Pancreas (tissue), 10 donors: ENCODE data around the gene S100A3. TPM values are rescaled to one million over a fixed set of nuclear protein-coding genes. Genes with fewer than 3 reads are reported as not detected.
"Not testable (repeated sequence)": the region's sequence is repeated elsewhere in the genome, so short reads cannot be mapped to it uniquely, and the experiment has no call there.

Experiments used
- ATAC-seq, 4 donors: fragments of 200-7000 bp; cut with Tn5 transposase; one replicate each; pipeline versions ENCODE4 v1.8.0 to v1.9.1; 2020; ENCODE audit warnings: mild to moderate bottlenecking in 4 of 4, moderate library complexity in 4 of 4
- DNase-seq, 6 donors: peaks; one replicate each; pipeline ENCODE4 v3.0.0-alpha.2; 2020
- FAIRE-seq: peaks from 2 replicates; lab custom pipeline; 2012; peaks lifted over from hg19 to GRCh38; lab: Jason Lieb, UNC
- H3K27ac ChIP-seq, 4 donors: fragments of 200-600 bp; sonication (generic); 1 replicate in 3 of 4; 2 replicates in 1 of 4; pipeline versions ENCODE4 v1.5.0 to v1.8.0; 2020
- H3K27me3 ChIP-seq, 4 donors: fragments of 200-600 bp; one replicate each; pipeline ENCODE4 v1.8.0; 2021
- H3K36me3 ChIP-seq, 3 donors: fragments of 200-600 bp; sonication (generic) in 1 of 3; one replicate each; pipeline versions ENCODE4 v1.5.0 to v1.8.0; 2020 to 2021
- H3K4me1 ChIP-seq, 3 donors: fragments of 200-600 bp; one replicate each; pipeline ENCODE4 v1.8.0; 2021
- H3K4me3 ChIP-seq, 4 donors: fragments of 200-600 bp; sonication (generic) in 2 of 4; one replicate each; pipeline versions ENCODE4 v1.5.0 to v1.8.0; 2020 to 2021
- H3K9me3 ChIP-seq, 4 donors: fragments of 200-600 bp; one replicate each; pipeline ENCODE4 v1.8.0; 2021
- WGBS, 2 donors: extraction: QIAGEN DNeasy Blood & Tissue Kit; methylation state at CpG; one replicate each; pipeline ENCODE4 v1.1.7; 2013; 5-methylcytosine and 5-hydroxymethylcytosine counted together
- intact Hi-C, 3 donors: fragments of 100-400 bp; cut with DNase I; formaldehyde crosslinking; loops; one replicate each; pipeline versions ENCODE4 v1.11.1 to v1.14.2; 2022
- polyA plus RNA-seq, 2 donors: library from polyadenylated mRNA; stranded (reverse); fragments of 200-250 nt; gene quantifications; one replicate each; pipeline ENCODE4 v1.2.3, GENCODE V29; 2013
- total RNA-seq, 6 donors: library from RNA; stranded (reverse); fragmentation: NEBNext Ultra II Directional in 4 of 6; extraction: Animal tissue kit (Norgen Biotek cat#: 25700) in 4 of 6; gene quantifications; one replicate each; pipeline versions ENCODE4 v1.2.1 to v1.2.4, GENCODE V29; 2021 to 2023
- TF ChIP-seq, protein P1 (sequence below), 4 donors: fragments of 200-600 bp; sonication (generic) in 3 of 4; IDR thresholded peaks; one replicate each; pipeline versions ENCODE4 v1.5.0 to v1.8.0; 2021; ENCODE audit warnings: antibody characterized with exemption in 4 of 4
- donor health status: healthy with polysubstance abuse.
- donor health status: DM: no; HTN: no; CAD: no; lungs with moderate emphysema.
- donor health status: DM: no; HTN: no; CAD: no.
- donor health status: control.
- donor health status: control.
- donor health status: Bipolar disorder and iron deficiency.
- donor health status: DM: yes; HTN: yes; CAD: no.
- donor health status: DM: no; HTN: no; CAD: no.
- donor health status: DM: no; HTN: no; CAD: no.
- donor health status: DM: yes; HTN: yes; CAD: no.

The S100A3 gene
- total and polyA plus RNA-seq, 8 donors: 0.20 to 1.1 (median 0.66) TPM; not detected in 3

DNA sequence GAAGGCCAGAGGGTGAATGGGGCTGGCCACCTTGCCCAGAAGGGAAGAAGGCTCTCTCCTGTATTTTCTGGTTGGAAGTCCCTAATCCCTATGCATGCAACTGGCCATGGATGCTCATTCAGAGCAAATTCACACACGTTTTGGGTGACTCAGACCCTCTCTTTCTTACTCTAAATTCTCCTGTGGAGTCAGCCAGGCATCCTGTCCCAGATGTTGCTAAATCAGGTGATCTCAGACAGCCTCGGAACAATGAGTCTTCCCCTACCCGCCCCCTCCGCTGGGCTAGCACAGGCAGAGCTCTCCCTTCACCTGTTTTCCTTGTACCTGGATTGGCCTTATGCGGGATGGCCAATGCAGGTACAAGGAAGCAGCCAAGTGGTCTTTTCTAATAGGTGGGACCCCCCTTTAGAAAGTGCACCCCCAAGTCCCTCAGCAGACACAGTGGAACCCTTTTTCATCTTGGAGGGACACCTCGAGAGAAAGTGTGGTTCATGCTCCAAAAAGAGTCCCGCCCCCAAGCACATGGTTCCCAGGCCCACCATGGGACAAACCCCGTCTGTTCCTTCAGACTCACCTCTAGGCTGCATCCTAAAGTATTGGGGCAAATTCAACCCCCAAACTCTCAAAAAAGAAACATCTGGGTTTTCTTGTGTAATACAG is 21.9 kb downstream of the S100A3 start:
- 82 to 86% methylated on average over 8 of the region's 8 CpGs for WGBS, 2 donors
- no peaks in the 10 kb centered on the region for H3K27me3 ChIP-seq
- TF ChIP-seq, protein P1, sequence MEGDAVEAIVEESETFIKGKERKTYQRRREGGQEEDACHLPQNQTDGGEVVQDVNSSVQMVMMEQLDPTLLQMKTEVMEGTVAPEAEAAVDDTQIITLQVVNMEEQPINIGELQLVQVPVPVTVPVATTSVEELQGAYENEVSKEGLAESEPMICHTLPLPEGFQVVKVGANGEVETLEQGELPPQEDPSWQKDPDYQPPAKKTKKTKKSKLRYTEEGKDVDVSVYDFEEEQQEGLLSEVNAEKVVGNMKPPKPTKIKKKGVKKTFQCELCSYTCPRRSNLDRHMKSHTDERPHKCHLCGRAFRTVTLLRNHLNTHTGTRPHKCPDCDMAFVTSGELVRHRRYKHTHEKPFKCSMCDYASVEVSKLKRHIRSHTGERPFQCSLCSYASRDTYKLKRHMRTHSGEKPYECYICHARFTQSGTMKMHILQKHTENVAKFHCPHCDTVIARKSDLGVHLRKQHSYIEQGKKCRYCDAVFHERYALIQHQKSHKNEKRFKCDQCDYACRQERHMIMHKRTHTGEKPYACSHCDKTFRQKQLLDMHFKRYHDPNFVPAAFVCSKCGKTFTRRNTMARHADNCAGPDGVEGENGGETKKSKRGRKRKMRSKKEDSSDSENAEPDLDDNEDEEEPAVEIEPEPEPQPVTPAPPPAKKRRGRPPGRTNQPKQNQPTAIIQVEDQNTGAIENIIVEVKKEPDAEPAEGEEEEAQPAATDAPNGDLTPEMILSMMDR (IDR thresholded peaks at IDR 0.05): no peak
- H3K9me3 ChIP-seq: no peaks in the 10 kb centered on the region
- intact Hi-C loops: no loop called here
- DNase-seq (no peak), ATAC-seq (peak in 1 of 4 donors; percentile 18), FAIRE-seq (no peak)
- H3K4me3 ChIP-seq: no peak overlapping the region
- H3K27ac ChIP-seq: no peak overlapping the region
- H3K4me1 ChIP-seq: no peaks in the 10 kb centered on the region
- H3K36me3 ChIP-seq: no peaks in the 10 kb centered on the region

DNA sequence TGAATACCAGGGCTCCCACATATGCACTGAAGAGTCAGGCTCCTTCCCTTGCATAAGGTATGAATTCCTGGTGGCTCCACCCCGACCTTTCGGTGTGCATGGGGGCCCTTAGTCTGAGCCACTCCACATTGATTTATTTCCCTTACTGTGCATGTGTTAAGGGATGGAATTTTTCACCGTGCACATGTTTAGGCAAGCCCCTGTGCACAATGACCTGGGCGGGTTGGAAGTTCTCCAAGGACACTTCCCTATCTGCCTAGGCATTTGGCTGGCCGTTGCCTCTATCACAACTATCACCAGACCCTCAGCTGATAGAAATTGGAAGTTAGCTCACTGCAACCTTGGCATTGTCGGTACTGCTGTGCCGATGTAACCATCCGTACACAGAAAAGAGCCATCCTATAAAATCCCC is 22.9 kb downstream of the S100A3 start:
- H3K27me3 ChIP-seq: no peaks in the 10 kb centered on the region
- no peaks in the 10 kb centered on the region for H3K9me3 ChIP-seq
- TF ChIP-seq, protein P1 (IDR thresholded peaks at IDR 0.05): no peak
- H3K4me3 ChIP-seq: no peak overlapping the region
- DNase-seq (no peak), FAIRE-seq (no peak), ATAC-seq (peak in 3 of 4 donors; percentile 21 to 38 (median 35))
- intact Hi-C loops: no loop called here
- H3K36me3 ChIP-seq: no peaks in the 10 kb centered on the region
- 20 to 22% methylated on average over 8 of the region's 8 CpGs for WGBS, 2 donors
- no peaks in the 10 kb centered on the region for H3K4me1 ChIP-seq
- no peak overlapping the region for H3K27ac ChIP-seq

DNA sequence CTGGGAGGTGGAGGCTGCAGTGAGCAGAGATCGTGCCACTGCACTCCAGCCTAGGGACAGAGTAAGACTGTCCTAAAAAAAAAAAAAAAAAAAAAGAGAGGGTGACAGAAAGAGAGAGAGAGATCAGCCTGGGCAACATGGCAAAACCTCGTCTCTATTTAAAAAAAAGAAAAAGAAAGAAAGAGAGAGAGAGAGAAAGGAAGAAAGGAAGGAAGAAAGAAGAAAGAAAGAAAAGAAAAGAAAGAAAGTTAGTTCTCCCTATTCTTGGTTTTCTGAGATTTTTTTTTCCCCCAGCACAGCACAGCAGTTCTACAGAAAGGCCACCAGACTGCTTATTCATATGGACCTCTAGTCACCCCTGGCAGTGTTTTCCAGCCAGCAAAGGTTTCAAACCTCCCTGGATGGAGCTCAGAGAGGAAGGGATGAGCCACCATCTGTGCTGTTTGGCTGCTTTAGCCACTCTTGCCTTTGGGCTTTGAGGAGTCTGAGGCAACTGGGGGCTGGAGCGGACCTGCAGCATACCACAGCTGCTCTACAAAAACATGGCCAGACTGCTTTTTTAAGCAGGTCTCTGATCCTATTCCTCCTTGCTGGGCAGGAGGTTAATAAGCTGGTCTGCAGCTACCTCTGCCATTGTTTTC is 23.9 kb downstream of the S100A3 start:
- no peak for FAIRE-seq
- peaks cover 0 to 5% (median 0%) of the 10 kb centered on the region in 3 donors for H3K4me1 ChIP-seq
- TF ChIP-seq, protein P1 (IDR thresholded peaks at IDR 0.05): no peak
- H3K4me3 ChIP-seq: no peak overlapping the region
- 54 to 56% methylated on average over 3 of the region's 3 CpGs for WGBS, 2 donors
- no peaks in the 10 kb centered on the region for H3K9me3 ChIP-seq
- H3K27ac ChIP-seq: no peak overlapping the region
- intact Hi-C loops: no loop called here
- H3K36me3 ChIP-seq: no peaks in the 10 kb centered on the region
- H3K27me3 ChIP-seq: no peaks in the 10 kb centered on the region
- ATAC-seq: peak in 3 of 4 donors; percentile 24 to 48 (median 41)
- no peak for DNase-seq

DNA sequence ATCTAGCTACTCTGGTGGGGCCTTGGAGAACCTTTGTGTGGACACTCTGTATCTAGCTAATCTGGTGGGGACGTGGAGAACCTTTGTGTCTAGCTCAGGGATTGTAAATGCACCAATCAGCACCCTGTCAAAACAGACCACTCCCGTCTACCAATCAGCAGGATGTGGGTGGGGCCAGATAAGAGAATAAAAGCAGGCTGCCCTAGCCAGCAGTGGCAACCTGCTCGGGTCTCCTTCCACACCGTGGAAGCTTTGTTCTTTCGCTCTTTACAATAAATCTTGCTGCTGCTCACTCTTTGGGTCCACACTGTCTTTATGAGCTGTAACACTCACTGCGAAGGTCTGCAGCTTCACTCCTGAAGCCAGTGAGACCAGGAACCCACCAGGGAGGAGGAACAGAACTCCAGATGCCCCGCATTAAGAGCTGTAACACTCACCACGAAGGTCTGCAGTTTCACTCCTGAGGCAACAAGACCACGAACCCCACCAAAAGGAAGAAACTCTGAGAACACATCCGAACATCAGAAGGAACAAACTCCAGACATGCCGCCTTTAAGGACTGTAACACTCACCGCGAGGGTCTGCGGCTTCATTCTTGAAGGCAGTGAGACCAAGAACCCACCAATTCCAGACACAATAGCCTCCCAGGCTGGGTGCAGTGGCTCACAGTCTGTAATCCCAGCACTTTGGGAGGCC is 26.6 kb downstream of the S100A3 start:
- H3K4me3 ChIP-seq, DNase-seq, H3K36me3 ChIP-seq, H3K27me3 ChIP-seq, FAIRE-seq, ATAC-seq, H3K9me3 ChIP-seq, H3K27ac ChIP-seq, H3K4me1 ChIP-seq, intact Hi-C loops: not testable (repeated sequence)
- 69 to 80% methylated on average over 13 to 14 of the region's 14 CpGs for WGBS, 2 donors

DNA sequence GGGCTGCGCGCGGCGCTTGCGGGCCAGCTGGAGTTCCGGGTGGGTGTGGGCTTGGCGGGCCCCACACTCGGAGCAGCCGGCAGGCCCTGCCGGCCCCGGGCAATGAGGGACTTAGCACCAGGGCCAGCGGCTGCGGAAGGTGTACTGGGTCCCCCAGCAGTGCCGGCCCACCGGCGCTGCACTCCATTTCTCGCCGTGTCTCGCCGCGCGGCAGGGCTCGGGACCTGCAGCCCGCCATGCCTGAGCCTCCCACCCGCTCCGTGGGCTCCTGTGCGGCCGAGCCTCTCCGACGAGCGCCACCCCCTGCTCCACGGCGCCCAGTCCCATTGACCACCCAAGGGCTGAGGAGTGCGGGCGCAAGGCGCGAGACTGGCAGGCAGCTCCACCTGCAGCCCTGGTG is 27.2 kb downstream of the S100A3 start:
- H3K27me3 ChIP-seq, H3K4me1 ChIP-seq, FAIRE-seq, intact Hi-C loops, DNase-seq, H3K27ac ChIP-seq, H3K9me3 ChIP-seq, ATAC-seq, H3K36me3 ChIP-seq, H3K4me3 ChIP-seq: not testable (repeated sequence)
- WGBS, 2 donors: 95 to 98% methylated on average over 31 to 37 of the region's 37 CpGs
